GM12872 (cell line): ENCODE data around the gene EPHB4.

ENCODE experiments used
- TF ChIP-seq, protein P1 (sequence below): IDR thresholded peaks from 3 replicates; pipeline ENCODE4 v1.5.1; 2011; ENCODE audit warnings: low read depth, mild to moderate bottlenecking, low read length, moderate library complexity; ENCODE audit not compliant: insufficient read depth

The EPHB4 gene

DNA sequence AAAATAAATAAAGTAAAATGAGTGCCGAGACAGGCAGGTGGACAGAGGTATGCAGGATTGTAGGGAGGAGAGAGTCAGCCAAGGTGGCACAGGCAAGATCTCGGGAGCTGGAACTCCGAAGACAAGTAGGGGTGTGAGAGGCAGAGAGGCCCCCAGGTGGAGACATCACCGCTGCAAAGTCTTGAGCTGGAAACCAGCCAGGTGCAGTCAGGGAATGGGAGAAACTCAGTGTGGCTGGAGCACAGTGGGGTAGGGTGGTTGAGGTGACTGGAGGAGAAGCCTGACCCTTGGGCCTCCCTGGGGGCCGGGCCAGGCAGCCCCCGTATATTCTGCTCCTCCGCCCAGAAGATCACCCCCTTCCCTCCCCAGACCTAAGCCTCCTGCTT is 4.2 kb downstream of the EPHB4 start:
- TF ChIP-seq, protein P1, sequence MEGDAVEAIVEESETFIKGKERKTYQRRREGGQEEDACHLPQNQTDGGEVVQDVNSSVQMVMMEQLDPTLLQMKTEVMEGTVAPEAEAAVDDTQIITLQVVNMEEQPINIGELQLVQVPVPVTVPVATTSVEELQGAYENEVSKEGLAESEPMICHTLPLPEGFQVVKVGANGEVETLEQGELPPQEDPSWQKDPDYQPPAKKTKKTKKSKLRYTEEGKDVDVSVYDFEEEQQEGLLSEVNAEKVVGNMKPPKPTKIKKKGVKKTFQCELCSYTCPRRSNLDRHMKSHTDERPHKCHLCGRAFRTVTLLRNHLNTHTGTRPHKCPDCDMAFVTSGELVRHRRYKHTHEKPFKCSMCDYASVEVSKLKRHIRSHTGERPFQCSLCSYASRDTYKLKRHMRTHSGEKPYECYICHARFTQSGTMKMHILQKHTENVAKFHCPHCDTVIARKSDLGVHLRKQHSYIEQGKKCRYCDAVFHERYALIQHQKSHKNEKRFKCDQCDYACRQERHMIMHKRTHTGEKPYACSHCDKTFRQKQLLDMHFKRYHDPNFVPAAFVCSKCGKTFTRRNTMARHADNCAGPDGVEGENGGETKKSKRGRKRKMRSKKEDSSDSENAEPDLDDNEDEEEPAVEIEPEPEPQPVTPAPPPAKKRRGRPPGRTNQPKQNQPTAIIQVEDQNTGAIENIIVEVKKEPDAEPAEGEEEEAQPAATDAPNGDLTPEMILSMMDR, result no peak

DNA sequence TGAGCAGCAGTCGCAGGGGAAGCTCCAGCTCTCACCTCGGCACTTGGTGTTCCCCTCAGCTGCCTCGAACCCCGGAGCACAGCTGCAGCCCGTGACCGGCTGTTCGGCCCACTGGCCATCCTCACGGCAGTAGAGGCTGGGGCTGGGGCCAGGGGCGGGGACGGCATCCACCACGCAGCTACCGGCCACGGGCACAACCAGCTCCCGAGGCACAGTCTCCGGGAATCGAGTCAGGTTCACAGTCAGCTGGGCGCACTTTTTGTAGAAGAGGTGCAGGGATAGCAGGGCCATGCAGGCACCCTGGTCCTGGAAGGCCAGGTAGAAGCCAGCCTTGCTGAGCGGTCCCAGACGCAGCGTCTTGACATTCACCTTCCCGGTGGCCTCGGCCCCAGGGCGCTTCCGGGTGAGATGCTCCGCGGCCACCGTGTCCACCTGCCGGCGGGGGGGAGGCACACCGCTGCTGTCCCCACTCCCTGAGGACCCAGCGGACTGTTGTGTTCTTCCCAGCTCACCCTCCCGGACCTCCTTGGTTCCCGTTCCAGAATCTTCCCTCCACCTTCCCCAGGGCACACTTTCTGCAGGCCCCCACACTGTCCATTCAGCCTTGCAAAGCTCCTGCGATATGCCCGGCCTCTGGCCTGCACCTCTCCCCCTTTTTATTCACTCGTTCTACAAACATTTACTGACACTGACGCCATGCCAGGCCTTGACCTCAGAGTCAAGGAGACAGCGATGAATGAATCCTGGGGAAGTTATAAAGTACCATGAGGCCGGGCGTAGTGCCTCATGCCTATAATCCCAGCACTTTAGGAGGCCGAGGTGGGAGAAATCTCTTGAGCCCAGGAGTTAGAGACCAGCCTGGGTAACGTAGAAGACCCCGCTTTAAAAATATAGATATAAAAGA is 4.8 kb downstream of the EPHB4 start:
- TF ChIP-seq, protein P1, result no peak

DNA sequence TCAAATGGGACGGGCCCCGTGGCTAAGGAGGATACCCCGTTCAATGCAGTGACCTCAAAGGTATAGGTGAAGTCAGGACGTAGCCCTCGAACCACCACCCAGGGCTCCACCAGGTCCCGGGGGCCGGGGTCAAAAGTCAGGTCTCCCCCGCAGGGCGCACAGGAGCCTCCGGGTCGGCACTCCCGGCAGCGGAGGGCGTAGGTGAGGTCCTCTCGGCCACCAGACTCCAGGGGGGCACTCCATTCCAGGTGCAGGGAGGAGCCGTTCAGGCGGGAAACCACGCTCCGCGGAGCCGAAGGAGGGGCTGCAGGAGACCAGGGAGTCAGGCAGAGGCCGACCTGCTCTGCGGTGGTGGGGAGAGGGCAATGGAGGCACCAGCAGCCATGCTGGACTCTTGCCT is 7.7 kb downstream of the EPHB4 start:
- TF ChIP-seq, protein P1, result no peak

DNA sequence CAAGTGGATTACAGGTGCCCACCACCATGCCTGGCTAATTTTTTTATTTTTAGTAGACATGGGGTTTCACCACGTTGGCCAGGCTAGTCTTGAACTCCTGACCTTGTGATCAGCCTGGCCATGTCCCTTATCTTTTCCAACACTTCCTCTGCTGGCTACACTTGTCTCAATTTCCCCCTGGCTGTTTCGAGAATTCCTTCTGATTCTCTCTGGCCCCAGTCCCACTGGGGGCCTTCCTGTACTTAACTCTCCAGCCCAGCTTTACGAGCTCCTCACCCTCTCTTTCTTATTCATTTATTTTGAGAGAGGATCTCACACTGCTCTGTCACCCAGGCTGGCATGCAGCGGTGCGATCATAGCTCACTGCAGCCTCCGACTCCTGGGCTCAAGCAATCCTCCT is 8.5 kb downstream of the EPHB4 start:
- TF ChIP-seq, protein P1, result no peak

DNA sequence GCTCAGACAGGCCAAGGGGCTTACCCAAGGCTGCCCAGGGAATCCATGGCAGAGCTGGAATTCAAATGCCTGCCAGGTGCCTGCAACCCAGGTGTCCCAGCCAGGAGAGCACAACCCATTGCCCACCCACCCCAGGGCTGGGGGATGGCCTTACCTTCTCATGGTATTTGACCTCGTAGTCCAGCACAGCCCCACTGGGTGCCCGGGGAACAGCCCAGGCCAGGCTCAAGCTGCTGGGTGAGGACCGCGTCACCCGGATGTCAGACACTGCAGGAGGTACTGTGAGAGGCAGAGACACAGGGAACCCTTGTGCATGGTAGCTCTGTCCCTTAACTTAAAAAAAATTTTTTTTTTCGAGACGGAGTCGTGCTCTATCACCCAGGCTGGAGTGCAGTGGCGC is 9.0 kb downstream of the EPHB4 start:
- TF ChIP-seq, protein P1, result no peak

DNA sequence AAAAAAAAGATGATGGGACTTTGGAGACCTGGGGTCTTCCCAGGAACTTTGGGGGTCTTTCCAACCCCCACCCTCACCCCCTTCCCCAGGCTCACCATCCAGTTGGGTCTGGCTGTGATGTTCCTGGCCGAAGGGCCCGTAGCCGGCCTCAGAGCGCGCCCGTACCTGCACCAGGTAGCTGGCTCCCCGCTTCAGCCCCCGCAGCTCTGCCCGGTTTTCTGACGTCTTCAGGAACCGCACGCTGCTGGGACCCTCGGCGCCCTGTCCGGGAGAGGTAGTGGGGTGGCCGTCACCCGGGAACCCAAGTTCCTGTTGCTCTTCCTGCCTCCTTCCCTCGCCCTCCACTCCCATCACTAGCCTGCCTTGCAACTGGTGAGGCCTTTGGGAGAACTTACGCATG is 10.2 kb downstream of the EPHB4 start:
- TF ChIP-seq, protein P1, result no peak

DNA sequence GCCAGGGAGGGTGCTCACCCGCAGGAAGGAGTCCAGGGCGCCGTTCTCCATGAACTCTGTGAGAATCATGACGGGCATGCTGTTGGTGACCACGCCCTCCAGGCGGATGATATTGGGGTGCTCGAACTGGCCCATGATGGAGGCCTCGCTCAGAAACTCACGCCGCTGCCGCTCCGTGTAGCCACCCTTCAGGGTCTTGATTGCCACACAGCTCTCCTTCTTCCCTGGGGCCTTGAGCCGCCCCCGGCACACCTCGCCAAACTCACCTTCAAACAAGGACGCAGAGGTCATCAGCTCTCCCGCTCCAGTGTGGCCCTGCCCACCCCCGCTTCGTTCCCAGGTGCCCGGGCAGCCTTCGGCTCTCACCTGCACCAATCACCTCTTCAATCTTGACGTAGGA is 14.6 kb downstream of the EPHB4 start:
- TF ChIP-seq, protein P1, result no peak
